OCI-LY3 (cell line): ENCODE data around the gene ZNF423.

Experiments used
- H2AFZ ChIP-seq: fragments of 200-600, 300-600 bp; shearing (Covaris generic); 2 replicates; pipeline ENCODE4 v1.6.0; 2014; ENCODE audit warnings: antibody characterized with exemption, low read depth, low read length
- H3K27ac ChIP-seq: fragments of 200-600, 300-600 bp; sonication (generic); 2 replicates; pipeline ENCODE4 v1.5.1; 2014; ENCODE audit warnings: mild to moderate bottlenecking, low read length, moderate library complexity, mixed read lengths
- H3K27me3 ChIP-seq: fragments of 200-600, 300-600 bp; sonication (generic); 2 replicates; pipeline ENCODE4 v1.6.1; 2014; ENCODE audit warnings: low read depth, low read length, mixed read lengths
- H3K36me3 ChIP-seq: fragments of 200-600, 300-600 bp; sonication (generic); replicated peaks from 2 replicates; pipeline ENCODE3; 2014; ENCODE audit warnings: low read depth, low read length, mixed read lengths
- H3K4me1 ChIP-seq: fragments of 300-600, 200-600 bp; sonication (generic); 2 replicates; pipeline ENCODE4 v1.6.1; 2014; ENCODE audit warnings: low read length, mixed read lengths
- H3K4me2 ChIP-seq: fragments of 200-600, 300-600 bp; sonication (generic); 2 replicates; pipeline ENCODE4 v1.6.1; 2014; ENCODE audit warnings: low read length, mixed read lengths
- H3K4me3 ChIP-seq: fragments of 300-600, 200-600 bp; sonication (generic); 2 replicates; pipeline ENCODE4 v1.5.1; 2014; ENCODE audit warnings: antibody characterized with exemption, mild to moderate bottlenecking, low read length, moderate library complexity
- H3K79me2 ChIP-seq: fragments of 300-600, 200-600 bp; shearing (Covaris generic); 2 replicates; pipeline ENCODE4 v1.6.1; 2014; ENCODE audit warnings: mild to moderate bottlenecking, low read length, mixed read lengths
- H3K9ac ChIP-seq: fragments of 300-600, 200-600 bp; shearing (Covaris generic); 2 replicates; pipeline ENCODE4 v1.6.0; 2014; ENCODE audit warnings: mild to moderate bottlenecking, low read length, moderate library complexity
- H3K9me3 ChIP-seq: fragments of 200-600, 300-600 bp; shearing (Covaris generic); 2 replicates; pipeline ENCODE4 v1.6.1; 2014; ENCODE audit warnings: low read length, mixed read lengths; ENCODE audit not compliant: insufficient read depth
- H4K20me1 ChIP-seq: fragments of 200-600, 300-600 bp; sonication (generic); 2 replicates; pipeline ENCODE4 v1.6.1; 2016; ENCODE audit warnings: low read length, mixed read lengths; ENCODE audit not compliant: insufficient read depth
- CTCF ChIP-seq: fragments of 200-600, 300-600 bp; sonication (generic); IDR thresholded peaks from 2 replicates; pipeline ENCODE4 v1.5.1; 2014; ENCODE audit warnings: antibody characterized with exemption, low read length, low read depth
- EZH2phosphoT487 ChIP-seq: fragments of 200-600 bp; shearing (Covaris generic); IDR thresholded peaks from 2 replicates; pipeline ENCODE4 v1.6.1; 2018; ENCODE audit warnings: antibody characterized with exemption, mixed run types, low read depth

Gene ZNF423

GRCh38 chr16:49529411-49530045, 326.4 kb downstream of the ZNF423 start:
- H3K79me2 ChIP-seq: no peaks in the 10 kb centered on the region
- H3K4me3 ChIP-seq: no peak overlapping the region
- no peaks in the 10 kb centered on the region for H3K9me3 ChIP-seq
- H3K9ac ChIP-seq: no peak overlapping the region
- H3K27me3 ChIP-seq: peaks cover 36% of the 10 kb centered on the region
- no peak for TF ChIP-seq CTCF
- peak; percentile 14; the same call in 1 of the 2 replicates for TF ChIP-seq EZH2phosphoT487
- no peaks in the 10 kb centered on the region; the same call in 1 of the 2 replicates for H3K4me1 ChIP-seq
- H3K4me2 ChIP-seq: 0 out of 2 replicates have a peak overlapping the region, but pooled peaks have one; percentile 8
- no peak overlapping the region for H2AFZ ChIP-seq
- no peak overlapping the region for H3K27ac ChIP-seq
- no peaks in the 10 kb centered on the region for H4K20me1 ChIP-seq
- no peaks in the 10 kb centered on the region for H3K36me3 ChIP-seq

- Histone ChIP-seq H4K20me1 (no peaks in the 10 kb centered on the region), H3K79me2 (no peaks in the 10 kb centered on the region), H3K4me2 (no peak overlapping the region), H3K27ac (no peak overlapping the region), H3K9me3 (no peaks in the 10 kb centered on the region), H3K9ac (no peak overlapping the region), H3K36me3 (no peaks in the 10 kb centered on the region), H3K4me1 (no peaks in the 10 kb centered on the region; the same call in 1 of the 2 replicates), H3K4me3 (no peak overlapping the region), H2AFZ (no peak overlapping the region), H3K27me3 (peaks cover 36% of the 10 kb centered on the region)
- no peak for TF ChIP-seq CTCF
- TF ChIP-seq EZH2phosphoT487: no peak; the same call in 1 of the 2 replicates
Measured at GRCh38 chr16:49528866-49529288, 327.0 kb downstream of the ZNF423 start.

GRCh38 chr16:49528060-49528865, 327.6 kb downstream of the ZNF423 start:
- no peak overlapping the region for H3K9ac ChIP-seq
- TF ChIP-seq EZH2phosphoT487: no peak
- TF ChIP-seq CTCF: no peak
- H3K27ac ChIP-seq: no peak overlapping the region
- no peaks in the 10 kb centered on the region for H3K36me3 ChIP-seq
- H3K27me3 ChIP-seq: peaks cover 42% of the 10 kb centered on the region
- H3K79me2 ChIP-seq: no peaks in the 10 kb centered on the region
- no peaks in the 10 kb centered on the region for H4K20me1 ChIP-seq
- H3K4me2 ChIP-seq: peak overlapping the region; percentile 41
- no peaks in the 10 kb centered on the region for H3K9me3 ChIP-seq
- H2AFZ ChIP-seq: no peak overlapping the region
- H3K4me3 ChIP-seq: peak overlapping the region; percentile 21; the same call in 1 of the 2 replicates
- H3K4me1 ChIP-seq: no peaks in the 10 kb centered on the region; the same call in 1 of the 2 replicates

- Histone ChIP-seq H3K27ac (no peak overlapping the region), H3K27me3 (peaks cover 43% of the 10 kb centered on the region), H3K4me2 (peak overlapping the region; percentile 41), H4K20me1 (no peaks in the 10 kb centered on the region), H3K9me3 (no peaks in the 10 kb centered on the region), H3K4me1 (no peaks in the 10 kb centered on the region; the same call in 1 of the 2 replicates), H3K36me3 (no peaks in the 10 kb centered on the region), H3K79me2 (no peaks in the 10 kb centered on the region), H3K4me3 (peak overlapping the region; percentile 21; the same call in 1 of the 2 replicates), H3K9ac (no peak overlapping the region), H2AFZ (no peak overlapping the region)
- TF ChIP-seq EZH2phosphoT487 (no peak), CTCF (peak; percentile 10; the same call in 1 of the 2 replicates)
Measured at GRCh38 chr16:49527611-49528010, 328.3 kb downstream of the ZNF423 start.
